ENCODE results near the gene DDX60. TPM values are rescaled to one million over a fixed set of nuclear protein-coding genes. Genes with fewer than 3 reads are reported as not detected.

DDX60 gene
- total RNA-seq, 1 experiment from 2014 or later: 10.1 TPM

DNA sequence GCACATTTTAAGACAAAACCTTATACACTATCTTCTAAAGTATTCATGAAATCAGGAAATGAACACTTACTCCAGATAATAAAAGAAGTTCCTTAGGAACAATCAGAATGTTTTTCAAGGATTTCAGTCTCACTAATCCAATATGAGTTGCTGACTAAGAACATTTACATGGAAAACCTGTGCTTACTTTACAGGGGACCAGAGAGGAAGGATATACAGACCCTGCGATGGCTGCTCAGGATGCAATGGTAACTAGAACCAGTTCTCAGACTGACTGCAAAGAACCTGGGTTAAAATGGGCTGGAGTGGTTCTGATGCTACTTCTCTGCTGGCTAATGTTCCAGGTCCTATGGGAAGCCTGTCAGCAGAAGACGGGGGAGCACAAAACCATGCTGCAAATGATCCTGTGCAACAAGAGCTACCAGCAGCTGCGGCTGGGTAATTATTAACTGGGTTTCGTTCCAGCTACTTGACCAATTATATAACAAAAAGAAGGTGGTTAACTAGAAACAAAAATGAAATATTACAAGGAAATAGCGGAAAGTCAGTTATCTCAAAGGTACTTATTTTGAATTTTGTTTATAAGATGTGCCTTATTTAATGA, 140.9 kb downstream of the DDX60 start:
- no TSS peak for BruUV-seq (replicated peaks)
- Histone ChIP-seq H3K4me3 (ENCODE audit: low read depth in 2 of 2, low read length in 2 of 2) (no peak overlapping the region), H3K4me1 (ENCODE audit: control insufficient read depth, insufficient read depth, low read length) (no peaks in the 10 kb centered on the region), H3K27ac (ENCODE audit: low read length) (no peak overlapping the region), H3K9me3 (ENCODE audit: control insufficient read depth, insufficient read depth, low read depth, low read length) (no peaks in the 10 kb centered on the region), H3K27me3 (ENCODE audit: control insufficient read depth, insufficient read depth, low read length) (no peaks in the 10 kb centered on the region), H3K36me3 (ENCODE audit: control insufficient read depth, insufficient read depth, low read length) (no peaks in the 10 kb centered on the region)
- ChIA-PET POLR2A (no interaction called here), CTCF (no interaction called here)
- DNase-seq (ENCODE audit: low read depth, low spot score) (no peak), ATAC-seq (no peak)
- in situ Hi-C loops (cut with HindIII; ENCODE audit: low pct_unique_long_range_greater_than_20kb, low sequenced_read_pairs) (no loop called here), intact Hi-C loops (cut with micrococcal nuclease; ENCODE audit: unreplicated experiment) (no loop called here)
- TF ChIP-seq TCF7L2 (IDR thresholded peaks at IDR 0.05; ENCODE audit: low read depth, low read length) (no peak), POLR2AphosphoS5 (IDR thresholded peaks at IDR 0.05; ENCODE audit: low read depth, low read length) (no peak), CTCF (IDR thresholded peaks at IDR 0.05) (no peak)

DNA sequence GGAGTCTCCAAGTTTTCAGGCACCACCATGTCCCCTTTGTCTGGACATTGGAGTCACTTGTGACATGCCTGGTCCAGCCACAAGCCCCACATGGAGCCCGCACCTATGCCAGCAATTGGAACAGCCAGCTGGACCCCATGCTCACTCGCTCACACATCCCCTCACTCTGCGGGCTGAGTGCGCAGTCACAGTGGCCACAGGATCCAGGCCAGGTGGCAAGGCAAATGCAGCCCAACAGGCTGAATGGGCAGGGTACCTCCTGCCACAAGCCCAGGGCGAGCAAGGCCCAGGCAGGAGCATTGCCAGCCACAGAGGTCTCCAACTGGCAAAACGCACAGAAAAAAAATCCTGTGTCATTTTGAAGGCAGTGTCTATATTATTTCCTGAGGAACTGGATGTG, 144.2 kb downstream of the DDX60 start:
- in situ Hi-C loops (cut with HindIII; ENCODE audit: low pct_unique_long_range_greater_than_20kb, low sequenced_read_pairs) (no loop called here), intact Hi-C loops (cut with micrococcal nuclease; ENCODE audit: unreplicated experiment) (no loop called here)
- POLR2A ChIA-PET: no interaction called here
- no peaks in the 10 kb centered on the region for H3K36me3 ChIP-seq (ENCODE audit: control insufficient read depth, insufficient read depth, low read length)
- no peak overlapping the region for H3K27ac ChIP-seq (ENCODE audit: low read length)
- DNase-seq (ENCODE audit: low read depth, low spot score) (no peak), ATAC-seq (no peak)
- CTCF ChIA-PET: no interaction called here
- no peak overlapping the region for H3K4me3 ChIP-seq (ENCODE audit: low read depth in 2 of 2, low read length in 2 of 2)
- no peaks in the 10 kb centered on the region for H3K27me3 ChIP-seq (ENCODE audit: control insufficient read depth, insufficient read depth, low read length)
- no TSS peak for BruUV-seq (replicated peaks)
- no peaks in the 10 kb centered on the region for H3K9me3 ChIP-seq (ENCODE audit: control insufficient read depth, insufficient read depth, low read depth, low read length)
- no peaks in the 10 kb centered on the region for H3K4me1 ChIP-seq (ENCODE audit: control insufficient read depth, insufficient read depth, low read length)
- TF ChIP-seq POLR2AphosphoS5 (IDR thresholded peaks at IDR 0.05; ENCODE audit: low read depth, low read length) (no peak), CTCF (IDR thresholded peaks at IDR 0.05) (no peak), TCF7L2 (IDR thresholded peaks at IDR 0.05; ENCODE audit: low read depth, low read length) (no peak), SIN3A (IDR thresholded peaks at IDR 0.05; ENCODE audit: borderline replicate concordance, insufficient read depth, low read depth, low read length) (no peak), REST (IDR thresholded peaks at IDR 0.05; ENCODE audit: insufficient read depth in 1 of 2, low read depth in 2 of 2, low read length in 1 of 2) (no peak)
